ENCODE results near the gene NDUFS8. TPM values are rescaled to one million over a fixed set of nuclear protein-coding genes. Genes with fewer than 3 reads are reported as not detected.
A peak's percentile ranks its signal among the peaks of the same experiment; 100 is the strongest.

NDUFS8 gene
- polyA plus RNA-seq, 3 donors, result 62.9 to 141 (median 114) TPM

- WGBS (ENCODE audit: insufficient coverage), result 45% methylated on average over 2 of the region's 9 CpGs
- Histone ChIP-seq H3K9ac (ENCODE audit: insufficient read depth, low read length, poor library complexity, severe bottlenecking) (no peak overlapping the region), H3K27ac (ENCODE audit: low read depth in 1 of 2, low read length in 2 of 2) (peak overlapping the region; percentile 55 to 63), H3K79me2 (ENCODE audit: insufficient read depth, low read length) (peaks cover 55% of the 10 kb centered on the region), H3K9me3 (replicated peaks in 1 of 2; ENCODE audit: control insufficient read depth in 1 of 2, insufficient read depth in 1 of 2, low read length in 2 of 2) (no peaks in the 10 kb centered on the region), H3K4me3 (replicated peaks in 1 of 3; ENCODE audit: low read depth in 2 of 3, low read length in 3 of 3) (no peak overlapping the region), H3K4me2 (replicated peaks; ENCODE audit: extremely low read depth, low read length, poor library complexity, severe bottlenecking) (no peak overlapping the region), H3K27me3 (ENCODE audit: control insufficient read depth in 2 of 2, insufficient read depth in 2 of 2, low read length in 2 of 2) (no peaks in the 10 kb centered on the region), H3K4me1 (ENCODE audit: control insufficient read depth in 1 of 2, insufficient read depth in 2 of 2, low read length in 2 of 2) (peaks cover 52 to 71% of the 10 kb centered on the region in 2 donors), H3K36me3 (replicated peaks in 1 of 2; ENCODE audit: control insufficient read depth in 1 of 2, insufficient read depth in 2 of 2, low read length in 2 of 2) (peaks cover 50 to 67% of the 10 kb centered on the region in 2 donors), H2AFZ (ENCODE audit: insufficient read depth, low read depth, low read length, poor library complexity, severe bottlenecking) (no peak overlapping the region), H4K20me1 (ENCODE audit: insufficient read depth, low read length) (peaks cover 100% of the 10 kb centered on the region)
- Mint-ChIP-seq H3K36me3 (peaks cover 43 to 75% of the 10 kb centered on the region in 2 donors), H3K4me3 (no peak overlapping the region), H3K4me1 (peaks cover 62% of the 10 kb centered on the region), H3K27ac (peak overlapping the region; percentile 32 to 98 (median 88)), H3K27me3 (ENCODE audit: low read depth in 3 of 3) (no peaks in the 10 kb centered on the region), H3K9me3 (peaks cover 0 to 3% (median 0%) of the 10 kb centered on the region in 7 donors)
- TF ChIP-seq CTCF (IDR thresholded peaks at IDR 0.05), result no peak
- intact Hi-C loops (cut with micrococcal nuclease), result no loop called here
- no peak for DNase-seq
These were observed 32.1 kb upstream of the NDUFS8 start for GRCh38 chr11:67998150-67999045.

- peak overlapping the region in 1 of 2 donors; percentile 41 for H3K27ac ChIP-seq (ENCODE audit: low read depth in 1 of 2, low read length in 2 of 2)
- peaks cover 60% of the 10 kb centered on the region for H3K4me1 Mint-ChIP-seq
- H3K9me3 Mint-ChIP-seq, result peaks cover 0 to 3% (median 0%) of the 10 kb centered on the region in 7 donors
- peaks cover 97% of the 10 kb centered on the region for H4K20me1 ChIP-seq (ENCODE audit: insufficient read depth, low read length)
- no peak for DNase-seq
- 97% methylated on average over 9 of the region's 13 CpGs for WGBS (ENCODE audit: insufficient coverage)
- peaks cover 39 to 67% of the 10 kb centered on the region in 2 donors for H3K36me3 Mint-ChIP-seq
- no peak for TF ChIP-seq CTCF (IDR thresholded peaks at IDR 0.05)
- H2AFZ ChIP-seq (ENCODE audit: insufficient read depth, low read depth, low read length, poor library complexity, severe bottlenecking), result no peak overlapping the region
- no peak overlapping the region for H3K9ac ChIP-seq (ENCODE audit: insufficient read depth, low read length, poor library complexity, severe bottlenecking)
- peaks cover 46 to 63% of the 10 kb centered on the region in 2 donors for H3K36me3 ChIP-seq (replicated peaks in 1 of 2; ENCODE audit: control insufficient read depth in 1 of 2, insufficient read depth in 2 of 2, low read length in 2 of 2)
- peaks cover 55 to 74% of the 10 kb centered on the region in 2 donors for H3K4me1 ChIP-seq (ENCODE audit: control insufficient read depth in 1 of 2, insufficient read depth in 2 of 2, low read length in 2 of 2)
- no peak overlapping the region for H3K4me2 ChIP-seq (replicated peaks; ENCODE audit: extremely low read depth, low read length, poor library complexity, severe bottlenecking)
- no peaks in the 10 kb centered on the region for H3K9me3 ChIP-seq (replicated peaks in 1 of 2; ENCODE audit: control insufficient read depth in 1 of 2, insufficient read depth in 1 of 2, low read length in 2 of 2)
- H3K27me3 ChIP-seq (ENCODE audit: control insufficient read depth in 2 of 2, insufficient read depth in 2 of 2, low read length in 2 of 2), result no peaks in the 10 kb centered on the region
- no peaks in the 10 kb centered on the region for H3K27me3 Mint-ChIP-seq (ENCODE audit: low read depth in 3 of 3)
- intact Hi-C loops (cut with micrococcal nuclease), result no loop called here
- peak overlapping the region in 2 of 7 donors; percentile 41 to 64 for H3K27ac Mint-ChIP-seq
- no peak overlapping the region for H3K4me3 Mint-ChIP-seq
- no peak overlapping the region for H3K4me3 ChIP-seq (replicated peaks in 1 of 3; ENCODE audit: low read depth in 2 of 3, low read length in 3 of 3)
- H3K79me2 ChIP-seq (ENCODE audit: insufficient read depth, low read length), result peaks cover 63% of the 10 kb centered on the region
These were observed 31.3 kb upstream of the NDUFS8 start for GRCh38 chr11:67999201-67999629.
